Neural cell (in vitro differentiated cells): ENCODE measurements around the gene EIF4A2.

Experiments used
- CTCF ChIP-seq: fragments of 450-650 bp; IDR thresholded peaks from 2 replicates; pipeline ENCODE4 v1.5.1; 2014; ENCODE audit warnings: antibody characterized with exemption, mild to moderate bottlenecking, moderate library complexity; ENCODE audit not compliant: poor library complexity, severe bottlenecking
- RAD21 ChIP-seq: fragments of 450-650 bp; conservative IDR thresholded peaks from 2 replicates; pipeline ENCODE4 v1.6.1; 2014; ENCODE audit warnings: antibody characterized with exemption, mild to moderate bottlenecking, moderate library complexity

- TF ChIP-seq RAD21 (no peak), CTCF (no peak)
These were observed 45.0 kb downstream of the EIF4A2 start for GRCh38 chr3:186828340-186828739.
